ENCODE results near the gene MALT1. TPM values are rescaled to one million over a fixed set of nuclear protein-coding genes. Genes with fewer than 3 reads are reported as not detected.
A peak's percentile ranks its signal among the peaks of the same experiment; 100 is the strongest.

Gene MALT1
- total RNA-seq, 1 donor from 2014 or later = 14.5 TPM

DNA sequence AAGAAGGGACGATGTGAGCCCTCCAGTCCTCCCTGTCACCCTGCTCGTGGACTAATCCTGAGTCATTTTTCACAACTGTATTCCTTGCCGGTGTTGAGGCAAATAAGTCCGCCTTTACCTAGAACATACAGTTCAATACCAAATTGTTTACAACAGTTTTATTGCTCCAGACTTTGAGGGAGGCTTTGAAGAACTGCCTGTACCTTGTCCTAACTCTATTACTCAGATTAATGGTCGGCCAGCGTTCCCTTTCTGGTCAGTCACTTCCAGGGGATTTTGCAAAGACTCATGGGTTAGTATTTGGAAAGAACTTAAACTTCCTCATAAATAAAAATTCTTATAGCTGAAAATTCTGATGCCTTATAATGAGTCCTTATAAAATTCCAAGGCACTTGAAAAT lies 108.3 kb downstream of the MALT1 start:
- no peak for DNase-seq (ENCODE audit: low spot score in 2 of 2)
- no peaks in the 10 kb centered on the region for H3K9me3 ChIP-seq
- peaks cover 3 to 9% of the 10 kb centered on the region in 2 donors for H3K4me1 ChIP-seq
- intact Hi-C loops (cut with DNase I) = no loop called here
- H3K36me3 ChIP-seq = no peaks in the 10 kb centered on the region
- H3K27me3 ChIP-seq = no peaks in the 10 kb centered on the region
- no peak overlapping the region for H3K27ac ChIP-seq
- TF ChIP-seq, protein P1, sequence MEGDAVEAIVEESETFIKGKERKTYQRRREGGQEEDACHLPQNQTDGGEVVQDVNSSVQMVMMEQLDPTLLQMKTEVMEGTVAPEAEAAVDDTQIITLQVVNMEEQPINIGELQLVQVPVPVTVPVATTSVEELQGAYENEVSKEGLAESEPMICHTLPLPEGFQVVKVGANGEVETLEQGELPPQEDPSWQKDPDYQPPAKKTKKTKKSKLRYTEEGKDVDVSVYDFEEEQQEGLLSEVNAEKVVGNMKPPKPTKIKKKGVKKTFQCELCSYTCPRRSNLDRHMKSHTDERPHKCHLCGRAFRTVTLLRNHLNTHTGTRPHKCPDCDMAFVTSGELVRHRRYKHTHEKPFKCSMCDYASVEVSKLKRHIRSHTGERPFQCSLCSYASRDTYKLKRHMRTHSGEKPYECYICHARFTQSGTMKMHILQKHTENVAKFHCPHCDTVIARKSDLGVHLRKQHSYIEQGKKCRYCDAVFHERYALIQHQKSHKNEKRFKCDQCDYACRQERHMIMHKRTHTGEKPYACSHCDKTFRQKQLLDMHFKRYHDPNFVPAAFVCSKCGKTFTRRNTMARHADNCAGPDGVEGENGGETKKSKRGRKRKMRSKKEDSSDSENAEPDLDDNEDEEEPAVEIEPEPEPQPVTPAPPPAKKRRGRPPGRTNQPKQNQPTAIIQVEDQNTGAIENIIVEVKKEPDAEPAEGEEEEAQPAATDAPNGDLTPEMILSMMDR (IDR thresholded peaks at IDR 0.05) = no peak
- no peak overlapping the region for H3K4me3 ChIP-seq

DNA sequence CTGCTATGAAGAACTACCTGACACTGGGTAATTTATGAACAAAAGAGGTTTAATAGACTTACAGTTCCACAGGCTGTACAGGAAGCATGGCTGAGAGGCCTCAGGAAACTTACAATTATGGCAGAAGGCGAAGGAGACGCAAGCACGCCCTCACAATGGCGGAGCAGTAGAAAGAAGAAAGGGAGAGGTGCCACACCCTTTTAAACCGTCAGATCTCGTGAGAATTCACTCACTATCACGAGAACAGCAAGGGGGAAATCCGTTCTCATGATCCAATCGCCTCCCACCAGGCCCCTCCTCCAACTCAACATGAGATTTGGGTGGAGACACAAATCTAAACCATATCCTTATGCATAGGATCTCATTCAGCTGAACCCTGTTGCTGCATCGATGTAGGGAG lies 108.8 kb downstream of the MALT1 start:
- H3K4me1 ChIP-seq = peaks cover 6 to 14% of the 10 kb centered on the region in 2 donors
- no peak overlapping the region for H3K27ac ChIP-seq
- H3K9me3 ChIP-seq = no peaks in the 10 kb centered on the region
- no peaks in the 10 kb centered on the region for H3K36me3 ChIP-seq
- no peak overlapping the region for H3K4me3 ChIP-seq
- intact Hi-C loops (cut with DNase I) = loop anchor here (5.0 kb wide), 1 partner anchor 217 kb away; no protein-coding TSS in a partner anchor
- no peaks in the 10 kb centered on the region for H3K27me3 ChIP-seq
- no peak for DNase-seq (ENCODE audit: low spot score in 2 of 2)
- TF ChIP-seq, protein P1 (IDR thresholded peaks at IDR 0.05) = no peak

DNA sequence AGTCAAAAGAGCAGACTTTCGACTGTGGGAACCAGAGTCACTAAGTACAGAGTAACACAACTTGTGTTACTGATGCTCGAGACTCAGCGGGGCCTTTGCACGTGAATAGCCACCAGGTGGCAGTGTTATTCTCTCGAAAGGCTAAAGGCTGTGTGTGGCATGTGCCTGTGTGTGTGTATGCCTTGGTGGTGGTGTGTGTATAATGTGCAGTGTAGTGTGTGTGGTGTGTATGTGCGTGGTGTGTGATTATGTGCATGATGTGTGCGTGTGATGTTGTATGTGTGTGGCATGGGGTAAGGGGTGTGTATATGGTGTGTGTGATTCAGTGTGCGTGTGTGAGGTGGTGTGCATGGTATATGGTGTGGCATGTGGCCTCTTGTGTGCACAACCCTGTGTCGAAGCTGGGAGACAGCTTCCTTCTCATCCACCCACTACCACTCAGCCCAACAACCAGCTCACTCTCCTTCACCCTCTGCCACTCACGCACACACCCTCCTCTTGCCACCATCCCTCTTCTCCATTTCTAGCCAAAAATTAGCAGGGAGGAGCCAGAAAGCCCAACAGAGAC lies 110.4 kb downstream of the MALT1 start:
- H3K36me3 ChIP-seq = no peaks in the 10 kb centered on the region
- H3K4me3 ChIP-seq = no peak overlapping the region
- TF ChIP-seq, protein P1 (IDR thresholded peaks at IDR 0.05) = peak; percentile 82 to 95 (median 92)
- H3K4me1 ChIP-seq = peaks cover 13 to 21% of the 10 kb centered on the region in 2 donors
- no peaks in the 10 kb centered on the region for H3K27me3 ChIP-seq
- H3K27ac ChIP-seq = peak overlapping the region; percentile 24 to 63
- intact Hi-C loops (cut with DNase I) = loop anchor here (1.0 to 5.0 kb wide), 3 partner anchors 216 to 289 kb away; no protein-coding TSS in a partner anchor
- peak; percentile 46 to 90 for DNase-seq (ENCODE audit: low spot score in 2 of 2)
- no peaks in the 10 kb centered on the region for H3K9me3 ChIP-seq

DNA sequence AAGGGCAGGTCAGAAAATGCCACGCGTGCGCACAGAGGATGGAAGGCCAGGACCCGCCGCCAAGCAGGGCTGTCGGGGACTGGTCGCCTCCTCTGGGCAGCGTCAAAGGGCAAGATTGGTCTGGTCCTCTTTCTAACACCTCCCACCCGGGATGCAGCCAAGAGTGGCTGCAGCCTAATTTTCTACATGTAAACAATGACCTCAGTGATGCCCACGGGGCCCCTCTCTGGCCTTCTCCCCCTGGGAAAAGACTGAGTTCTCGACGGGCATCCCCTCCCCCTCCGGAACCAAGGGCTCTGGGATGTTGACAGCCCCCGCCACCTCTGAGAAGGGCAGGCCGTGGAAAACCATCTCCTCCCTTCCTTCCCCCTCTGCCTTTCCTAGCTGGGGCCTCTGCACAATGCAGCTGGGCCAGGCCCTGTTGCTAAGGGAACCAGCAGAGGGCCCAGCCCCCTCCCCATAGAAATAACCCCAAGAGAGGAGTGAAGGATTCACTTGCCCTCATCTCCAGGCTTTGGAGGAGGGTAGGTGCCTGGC lies 113.4 kb downstream of the MALT1 start:
- Histone ChIP-seq H3K4me1 (peaks cover 16 to 21% of the 10 kb centered on the region in 2 donors), H3K9me3 (no peaks in the 10 kb centered on the region), H3K36me3 (no peaks in the 10 kb centered on the region), H3K4me3 (no peak overlapping the region), H3K27ac (peak overlapping the region; percentile 90 to 94), H3K27me3 (no peaks in the 10 kb centered on the region)
- intact Hi-C loops (cut with DNase I) = loop anchor here (5.0 kb wide), 3 partner anchors 73 to 213 kb away; no protein-coding TSS in a partner anchor
- DNase-seq (ENCODE audit: low spot score in 2 of 2) = peak; percentile 44 to 79
- TF ChIP-seq, protein P1 (IDR thresholded peaks at IDR 0.05) = no peak

DNA sequence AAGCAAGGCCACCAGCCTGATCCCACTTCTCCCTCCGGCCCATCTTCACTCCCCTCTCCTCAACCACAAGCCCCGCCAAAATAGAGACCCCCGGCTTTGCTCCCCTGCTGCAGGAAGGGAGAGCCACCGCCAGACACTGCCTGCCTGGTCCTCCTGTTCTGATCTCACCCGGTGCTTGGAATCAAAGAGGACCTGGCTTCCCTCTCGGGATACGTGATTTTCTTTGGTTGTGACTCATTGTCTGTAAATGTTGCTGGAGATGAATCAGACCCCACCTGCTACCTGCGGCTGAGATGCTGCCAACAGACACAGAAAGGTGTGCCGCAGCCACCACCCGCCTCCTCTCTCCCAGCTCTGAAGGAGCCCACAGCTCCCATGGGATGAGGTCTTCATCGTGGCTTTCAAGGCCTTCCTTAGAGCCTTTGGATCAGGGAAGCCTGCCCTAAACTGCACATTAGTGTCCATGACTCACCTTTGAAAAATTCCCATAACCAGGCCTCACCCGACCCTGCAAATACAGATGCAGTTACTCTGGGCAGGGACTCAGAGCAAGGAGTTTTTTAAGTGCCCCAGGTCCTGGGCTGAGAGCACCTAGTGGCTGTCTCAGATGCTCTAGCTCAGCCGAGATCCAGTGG lies 114.0 kb downstream of the MALT1 start:
- TF ChIP-seq, protein P1 (IDR thresholded peaks at IDR 0.05) = peak in 1 of 3 experiments; percentile 8
- no peaks in the 10 kb centered on the region for H3K9me3 ChIP-seq
- peak overlapping the region; percentile 90 to 94 for H3K27ac ChIP-seq
- H3K4me1 ChIP-seq = peaks cover 16 to 21% of the 10 kb centered on the region in 2 donors
- no peak overlapping the region for H3K4me3 ChIP-seq
- H3K27me3 ChIP-seq = no peaks in the 10 kb centered on the region
- intact Hi-C loops (cut with DNase I) = loop anchor here (5.0 kb wide), 2 partner anchors 72 to 192 kb away; no protein-coding TSS in a partner anchor
- peak in 1 of 2 donors; percentile 78 for DNase-seq (ENCODE audit: low spot score in 2 of 2)
- H3K36me3 ChIP-seq = no peaks in the 10 kb centered on the region
